Fibroblast of lung (primary cell): ENCODE results near the gene ADAM10. TPM values are rescaled to one million over a fixed set of nuclear protein-coding genes. Genes with fewer than 3 reads are reported as not detected.

Experiments
- DNase-seq, 2 donors: peaks; one replicate each; pipeline versions ENCODE4 v3.0.0 to v3.0.0-alpha.2; 2010; ENCODE audit warnings: low read depth in 2 of 2
- H2AFZ ChIP-seq: 2 replicates; pipeline ENCODE4 v1.5.1; 2012; ENCODE audit warnings: low read length, control low read depth, inconsistent platforms
- H3K27ac ChIP-seq: 2 replicates; pipeline ENCODE4 v1.5.1; 2011; ENCODE audit warnings: low read length, control low read depth; ENCODE audit not compliant: insufficient read depth
- H3K27me3 ChIP-seq: 2 replicates; pipeline ENCODE4 v1.5.1; 2011; ENCODE audit warnings: mild to moderate bottlenecking, low read length; ENCODE audit not compliant: control insufficient read depth, insufficient read depth
- H3K36me3 ChIP-seq: 2 replicates; pipeline ENCODE4 v1.5.1; 2011; ENCODE audit warnings: low read length; ENCODE audit not compliant: control insufficient read depth, insufficient read depth
- H3K4me1 ChIP-seq: 2 replicates; pipeline ENCODE4 v1.5.1; 2011; ENCODE audit warnings: low read length; ENCODE audit not compliant: control insufficient read depth, insufficient read depth; ENCODE audit errors: extremely low read depth
- H3K4me2 ChIP-seq: 2 replicates; pipeline ENCODE4 v1.5.1; 2011; ENCODE audit warnings: low read length, control low read depth; ENCODE audit not compliant: insufficient read depth; ENCODE audit errors: extremely low read depth
- H3K4me3 ChIP-seq, 4 experiments: fragments of 200-600 bp in 1 of 4; sonication (generic) in 1 of 4; replicated peaks in 1 of 4; 2 replicates each; pipeline ENCODE4 v1.5.1; 2011 to 2016; ENCODE audit warnings: low read length in 4 of 4, low read depth in 3 of 4, mild to moderate bottlenecking in 3 of 4, control low read depth in 2 of 4, inconsistent platforms in 1 of 4, mixed read lengths in 1 of 4; ENCODE audit not compliant: insufficient read depth in 1 of 4; ENCODE audit errors: control extremely low read depth in 1 of 4
- H3K79me2 ChIP-seq: 2 replicates; pipeline ENCODE4 v1.5.1; 2012; ENCODE audit warnings: mild to moderate bottlenecking, low read length, inconsistent platforms; ENCODE audit not compliant: control insufficient read depth, insufficient read depth
- H3K9ac ChIP-seq: 2 replicates; pipeline ENCODE4 v1.5.1; 2011; ENCODE audit warnings: mild to moderate bottlenecking, low read length, control low read depth; ENCODE audit not compliant: insufficient read depth
- H3K9me3 ChIP-seq: 2 replicates; pipeline ENCODE4 v1.5.1; 2012; ENCODE audit warnings: low read depth, low read length; ENCODE audit not compliant: control insufficient read depth, insufficient read depth
- H4K20me1 ChIP-seq: 2 replicates; pipeline ENCODE4 v1.5.1; 2011; ENCODE audit warnings: low read length; ENCODE audit not compliant: control insufficient read depth, insufficient read depth; ENCODE audit errors: extremely low read depth
- CTCF ChIP-seq, 2 donors: IDR thresholded peaks in 1 of 2; conservative IDR thresholded peaks in 1 of 2; 1 replicate in 1 of 2; 2 replicates in 1 of 2; pipeline ENCODE4 v1.5.1; 2011 to 2012; ENCODE audit warnings: low read length in 2 of 2, control low read depth in 1 of 2, inconsistent platforms in 1 of 2, low read depth in 1 of 2, mild to moderate bottlenecking in 1 of 2
- EZH2 ChIP-seq: IDR thresholded peaks from 2 replicates; pipeline ENCODE4 v1.5.1; 2012; ENCODE audit warnings: low read length, control low read depth, mild to moderate bottlenecking; ENCODE audit errors: missing control alignments
- polyA plus RNA-seq, 2 donors: library from polyadenylated mRNA; depleted of rRNA in 1 of 2; stranded (reverse) in 1 of 2; unstranded in 1 of 2; fragments of >200 nt; gene quantifications; 2 replicates each; pipeline ENCODE4 v1.2.1, GENCODE V29; 2011 to 2012; ENCODE audit warnings: missing spikeins in 1 of 2
- total RNA-seq: library from RNA; depleted of rRNA; stranded (reverse); fragments of >200 nt; gene quantifications from 2 replicates; pipeline ENCODE4 v1.2.1, GENCODE V29; 2014

Gene ADAM10
- total and polyA plus RNA-seq, 2 donors (not counting 1 experiment from before 2014, with no cell fraction given), result 224 to 318 TPM

GRCh38 chr15:58704155-58704865 lies 45.2 kb downstream of the ADAM10 start:
- Histone ChIP-seq H4K20me1 (no peaks in the 10 kb centered on the region), H3K27ac (no peak overlapping the region)
- peak in 1 of 2 donors; percentile 40 for DNase-seq

DNA sequence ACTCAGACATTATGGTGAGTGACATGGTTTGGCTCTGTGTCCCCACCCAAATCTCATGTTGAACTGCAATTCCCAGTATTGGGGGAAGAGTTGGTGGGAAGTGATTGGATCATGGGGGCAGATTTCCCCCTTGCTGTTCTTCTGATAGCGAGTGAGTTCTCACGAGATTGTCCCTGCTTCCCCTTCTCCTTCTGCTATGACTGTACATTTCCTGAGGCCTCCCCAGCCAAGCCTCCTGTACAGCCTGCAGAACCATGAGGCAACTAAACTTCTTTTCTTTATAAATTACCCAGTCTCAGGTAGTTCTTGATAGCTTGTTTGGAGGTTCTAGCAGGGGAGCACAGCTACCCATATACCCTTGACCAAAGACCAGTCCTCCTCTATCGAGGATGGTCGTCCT lies 45.9 kb downstream of the ADAM10 start:
- no peak overlapping the region for H3K9ac ChIP-seq
- no peak overlapping the region for H3K4me2 ChIP-seq
- H3K27me3 ChIP-seq, result no peaks in the 10 kb centered on the region
- no peak for TF ChIP-seq EZH2
- H3K4me3 ChIP-seq, result no peak overlapping the region
- H3K9me3 ChIP-seq, result no peaks in the 10 kb centered on the region
- no peaks in the 10 kb centered on the region for H4K20me1 ChIP-seq
- H3K79me2 ChIP-seq, result peaks cover 32% of the 10 kb centered on the region
- no peak overlapping the region for H3K27ac ChIP-seq
- H2AFZ ChIP-seq, result no peak overlapping the region
- DNase-seq, result no peak
- H3K36me3 ChIP-seq, result no peaks in the 10 kb centered on the region
- no peaks in the 10 kb centered on the region for H3K4me1 ChIP-seq

More at GRCh38 chr15:58704155-58704865, 45.2 kb downstream of the ADAM10 start:
- Histone ChIP-seq H3K9ac (no peak overlapping the region), H3K4me2 (no peak overlapping the region), H3K79me2 (peaks cover 32% of the 10 kb centered on the region), H3K4me1 (no peaks in the 10 kb centered on the region), H2AFZ (no peak overlapping the region), H3K27me3 (no peaks in the 10 kb centered on the region), H3K9me3 (no peaks in the 10 kb centered on the region), H3K36me3 (no peaks in the 10 kb centered on the region), H3K4me3 (no peak overlapping the region)
- TF ChIP-seq EZH2, result no peak

DNA sequence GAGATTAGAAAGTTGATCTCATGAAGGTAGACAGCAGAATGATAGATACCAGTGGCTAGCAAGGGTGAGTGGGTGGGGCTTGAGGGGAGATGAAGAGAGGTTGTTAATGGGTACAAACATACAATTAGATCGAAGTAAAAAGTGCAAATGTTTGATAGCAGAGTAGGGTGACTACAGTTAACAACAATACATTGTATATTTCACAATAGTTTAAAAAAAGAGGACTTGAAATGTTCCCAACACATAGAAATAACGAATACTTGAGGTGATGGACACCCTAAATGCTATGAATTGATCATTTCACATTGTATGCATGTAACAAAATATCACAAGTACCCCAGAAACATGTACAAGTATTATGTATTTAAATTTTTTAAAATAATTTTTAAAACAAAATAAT lies 47.3 kb downstream of the ADAM10 start:
- Histone ChIP-seq H3K4me2 (no peak overlapping the region), H3K4me3 (no peak overlapping the region), H3K4me1 (no peaks in the 10 kb centered on the region), H3K9me3 (no peaks in the 10 kb centered on the region), H4K20me1 (no peaks in the 10 kb centered on the region), H3K27ac (no peak overlapping the region), H2AFZ (no peak overlapping the region), H3K27me3 (no peaks in the 10 kb centered on the region), H3K79me2 (peaks cover 40% of the 10 kb centered on the region), H3K36me3 (no peaks in the 10 kb centered on the region), H3K9ac (no peak overlapping the region)
- DNase-seq, result no peak
- TF ChIP-seq CTCF (conservative IDR thresholded peaks at IDR 0.05 in 1 of 2, IDR thresholded peaks at IDR 0.05 in 1 of 2; ENCODE audit: low read depth in 1 of 2, low read length in 2 of 2) (no peak), EZH2 (no peak)

GRCh38 chr15:58701376-58701775 lies 48.1 kb downstream of the ADAM10 start:
- H3K4me3 ChIP-seq, result no peak overlapping the region
- TF ChIP-seq CTCF (conservative IDR thresholded peaks at IDR 0.05 in 1 of 2, IDR thresholded peaks at IDR 0.05 in 1 of 2; ENCODE audit: low read depth in 1 of 2, low read length in 2 of 2) (no peak), EZH2 (no peak)
- DNase-seq, result no peak
- H2AFZ ChIP-seq, result no peak overlapping the region
- H3K9ac ChIP-seq, result no peak overlapping the region
- H3K27me3 ChIP-seq, result no peaks in the 10 kb centered on the region
- H3K9me3 ChIP-seq, result no peaks in the 10 kb centered on the region
- H3K27ac ChIP-seq, result no peak overlapping the region
- peaks cover 49% of the 10 kb centered on the region for H3K79me2 ChIP-seq
- H4K20me1 ChIP-seq, result no peaks in the 10 kb centered on the region
- no peaks in the 10 kb centered on the region for H3K36me3 ChIP-seq
- H3K4me1 ChIP-seq, result no peaks in the 10 kb centered on the region
- H3K4me2 ChIP-seq, result no peak overlapping the region
